Measurements from ENCODE around the gene SCAP.
"Not testable (repeated sequence)": the region's sequence is repeated elsewhere in the genome, so short reads cannot be mapped to it uniquely, and the experiment has no call there.

The SCAP gene

GRCh38 chr3:47485812-47486211, 10.1 kb upstream of the SCAP start:
- no peak overlapping the region for H3K4me2 ChIP-seq (ENCODE audit: low read length)
- H3K27ac ChIP-seq = no peak overlapping the region
- no peak overlapping the region for H3K4me3 ChIP-seq (ENCODE audit: low read depth, low read length)
- H3K9ac ChIP-seq = no peak overlapping the region
- no peaks in the 10 kb centered on the region for H3K4me1 ChIP-seq
- H3K27me3 ChIP-seq (ENCODE audit: control insufficient read depth, insufficient read depth, low read length) = no peaks in the 10 kb centered on the region
- no peaks in the 10 kb centered on the region for H3K79me2 ChIP-seq
- H3K36me3 ChIP-seq (ENCODE audit: control insufficient read depth, insufficient read depth, low read length) = no peaks in the 10 kb centered on the region
- no peaks in the 10 kb centered on the region for H3K9me3 ChIP-seq (ENCODE audit: control insufficient read depth, low read length)
- H2AFZ ChIP-seq = no peak overlapping the region
- TF ChIP-seq CTCF (IDR thresholded peaks at IDR 0.05) = no peak

- no peak overlapping the region for H3K4me3 ChIP-seq (ENCODE audit: low read depth, low read length)
- H3K4me1 ChIP-seq = no peaks in the 10 kb centered on the region
- no peaks in the 10 kb centered on the region for H3K36me3 ChIP-seq (ENCODE audit: control insufficient read depth, insufficient read depth, low read length)
- H3K27ac ChIP-seq = no peak overlapping the region
- no peak for TF ChIP-seq CTCF (IDR thresholded peaks at IDR 0.05)
- H3K9me3 ChIP-seq (ENCODE audit: control insufficient read depth, low read length) = no peaks in the 10 kb centered on the region
- H3K79me2 ChIP-seq = no peaks in the 10 kb centered on the region
- H2AFZ ChIP-seq = no peak overlapping the region
- no peak overlapping the region for H3K9ac ChIP-seq
- H3K27me3 ChIP-seq (ENCODE audit: control insufficient read depth, insufficient read depth, low read length) = no peaks in the 10 kb centered on the region
- H3K4me2 ChIP-seq (ENCODE audit: low read length) = no peak overlapping the region
Observed at GRCh38 chr3:47482366-47482765, 6.6 kb upstream of the SCAP start.

- not testable (repeated sequence) for H3K27ac ChIP-seq; H3K4me3 ChIP-seq (ENCODE audit: low read depth, low read length); H3K36me3 ChIP-seq (ENCODE audit: control insufficient read depth, insufficient read depth, low read length); H2AFZ ChIP-seq; H3K4me1 ChIP-seq; H3K4me2 ChIP-seq (ENCODE audit: low read length); H3K9ac ChIP-seq; H3K27me3 ChIP-seq (ENCODE audit: control insufficient read depth, insufficient read depth, low read length); H3K79me2 ChIP-seq; H3K9me3 ChIP-seq (ENCODE audit: control insufficient read depth, low read length)
Observed at GRCh38 chr3:47481763-47482162, 6.0 kb upstream of the SCAP start.

GRCh38 chr3:47480267-47480666, 4.5 kb upstream of the SCAP start:
- H3K4me1 ChIP-seq; H2AFZ ChIP-seq; H3K9ac ChIP-seq; H3K9me3 ChIP-seq (ENCODE audit: control insufficient read depth, low read length); H3K36me3 ChIP-seq (ENCODE audit: control insufficient read depth, insufficient read depth, low read length); H3K27me3 ChIP-seq (ENCODE audit: control insufficient read depth, insufficient read depth, low read length); H3K4me3 ChIP-seq (ENCODE audit: low read depth, low read length); H3K4me2 ChIP-seq (ENCODE audit: low read length); H3K27ac ChIP-seq: not testable (repeated sequence)
- peaks cover 11% of the 10 kb centered on the region for H3K79me2 ChIP-seq

GRCh38 chr3:47479826-47480160, 4.1 kb upstream of the SCAP start:
- Histone ChIP-seq H3K4me1 (peaks cover 8% of the 10 kb centered on the region), H3K9ac (no peak overlapping the region), H3K4me3 (ENCODE audit: low read depth, low read length) (no peak overlapping the region), H3K27me3 (ENCODE audit: control insufficient read depth, insufficient read depth, low read length) (no peaks in the 10 kb centered on the region), H2AFZ (no peak overlapping the region), H3K4me2 (ENCODE audit: low read length) (no peak overlapping the region), H3K36me3 (ENCODE audit: control insufficient read depth, insufficient read depth, low read length) (no peaks in the 10 kb centered on the region), H3K9me3 (ENCODE audit: control insufficient read depth, low read length) (no peaks in the 10 kb centered on the region), H3K27ac (no peak overlapping the region), H3K79me2 (peaks cover 11% of the 10 kb centered on the region)
- TF ChIP-seq CTCF (IDR thresholded peaks at IDR 0.05) = no peak

- Histone ChIP-seq H3K4me2 (ENCODE audit: low read length) (no peak overlapping the region), H3K4me1 (peaks cover 8% of the 10 kb centered on the region), H3K9me3 (ENCODE audit: control insufficient read depth, low read length) (no peaks in the 10 kb centered on the region), H3K9ac (no peak overlapping the region), H3K4me3 (ENCODE audit: low read depth, low read length) (no peak overlapping the region), H3K27me3 (ENCODE audit: control insufficient read depth, insufficient read depth, low read length) (no peaks in the 10 kb centered on the region), H2AFZ (no peak overlapping the region), H3K36me3 (ENCODE audit: control insufficient read depth, insufficient read depth, low read length) (no peaks in the 10 kb centered on the region), H3K27ac (no peak overlapping the region), H3K79me2 (peaks cover 25% of the 10 kb centered on the region)
- TF ChIP-seq CTCF (IDR thresholded peaks at IDR 0.05) = no peak
Observed at GRCh38 chr3:47478022-47478421, 2.3 kb upstream of the SCAP start.
